Keratinocyte (primary cell): Measurements from ENCODE around the gene ROR2.

ENCODE experiments used
- EZH2 ChIP-seq: IDR thresholded peaks from one replicate; pipeline ENCODE4 v1.6.1; 2012; ENCODE audit warnings: inconsistent platforms, mild to moderate bottlenecking, low read length, moderate library complexity
- TF ChIP-seq, protein P1 (sequence below), 3 experiments: IDR thresholded peaks in 1 of 3; conservative IDR thresholded peaks in 1 of 3; optimal IDR thresholded peaks in 1 of 3; 2 replicates in 2 of 3; 3 replicates in 1 of 3; pipeline versions ENCODE3 to v1.5.1; 2011; ENCODE audit warnings: low read length in 3 of 3, mild to moderate bottlenecking in 3 of 3, moderate library complexity in 2 of 3, control low read depth in 1 of 3, inconsistent platforms in 1 of 3; ENCODE audit not compliant: insufficient read depth in 2 of 3; ENCODE audit errors: extremely low read depth in 1 of 3

GRCh38 chr9:91744114-91744513 is 205.9 kb downstream of the ROR2 start:
- TF ChIP-seq, protein P1, sequence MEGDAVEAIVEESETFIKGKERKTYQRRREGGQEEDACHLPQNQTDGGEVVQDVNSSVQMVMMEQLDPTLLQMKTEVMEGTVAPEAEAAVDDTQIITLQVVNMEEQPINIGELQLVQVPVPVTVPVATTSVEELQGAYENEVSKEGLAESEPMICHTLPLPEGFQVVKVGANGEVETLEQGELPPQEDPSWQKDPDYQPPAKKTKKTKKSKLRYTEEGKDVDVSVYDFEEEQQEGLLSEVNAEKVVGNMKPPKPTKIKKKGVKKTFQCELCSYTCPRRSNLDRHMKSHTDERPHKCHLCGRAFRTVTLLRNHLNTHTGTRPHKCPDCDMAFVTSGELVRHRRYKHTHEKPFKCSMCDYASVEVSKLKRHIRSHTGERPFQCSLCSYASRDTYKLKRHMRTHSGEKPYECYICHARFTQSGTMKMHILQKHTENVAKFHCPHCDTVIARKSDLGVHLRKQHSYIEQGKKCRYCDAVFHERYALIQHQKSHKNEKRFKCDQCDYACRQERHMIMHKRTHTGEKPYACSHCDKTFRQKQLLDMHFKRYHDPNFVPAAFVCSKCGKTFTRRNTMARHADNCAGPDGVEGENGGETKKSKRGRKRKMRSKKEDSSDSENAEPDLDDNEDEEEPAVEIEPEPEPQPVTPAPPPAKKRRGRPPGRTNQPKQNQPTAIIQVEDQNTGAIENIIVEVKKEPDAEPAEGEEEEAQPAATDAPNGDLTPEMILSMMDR (optimal IDR thresholded peaks at IDR 0.05 in 1 of 3, IDR thresholded peaks at IDR 0.05 in 1 of 3, conservative IDR thresholded peaks at IDR 0.05 in 1 of 3; ENCODE audit: extremely low read depth in 1 of 3, insufficient read depth in 2 of 3, low read length in 3 of 3), result no peak
- TF ChIP-seq EZH2, result no peak
